Smooth muscle cell (in vitro differentiated cells): Measurements from ENCODE around the gene HDLBP. TPM values are rescaled to one million over a fixed set of nuclear protein-coding genes. Genes with fewer than 3 reads are reported as not detected.

ENCODE experiments used
- DNase-seq: peaks from one replicate; lab custom pipeline; 2025; ENCODE audit not compliant: unreplicated experiment; lab: John Stamatoyannopoulos, UW
- H2AFZ ChIP-seq: fragments of 200-600 bp; sonication (generic); 2 replicates; pipeline ENCODE4 v1.6.0; 2016; ENCODE audit warnings: antibody characterized with exemption, low read depth, mild to moderate bottlenecking
- H3F3A ChIP-seq: fragments of 200-600 bp; sonication (generic); 2 replicates; pipeline ENCODE4 v1.6.0; 2017; ENCODE audit warnings: antibody characterized with exemption, low read depth
- H3K27ac ChIP-seq: fragments of 200-600 bp; sonication (generic); 2 replicates; pipeline ENCODE4 v1.5.1; 2016; ENCODE audit warnings: low read depth, mild to moderate bottlenecking
- H3K27me3 ChIP-seq: fragments of 200-600 bp; sonication (generic); 2 replicates; pipeline ENCODE4 v1.6.1; 2016; ENCODE audit warnings: low read depth, mild to moderate bottlenecking
- H3K36me3 ChIP-seq: fragments of 200-600 bp; sonication (generic); 2 replicates; pipeline ENCODE4 v1.5.1; 2016; ENCODE audit warnings: low read depth
- H3K4me1 ChIP-seq: fragments of 200-600 bp; sonication (generic); 2 replicates; pipeline ENCODE4 v1.5.1; 2016; ENCODE audit warnings: low read depth
- H3K4me2 ChIP-seq: fragments of 200-600 bp; sonication (generic); 2 replicates; pipeline ENCODE4 v1.6.0; 2016; ENCODE audit warnings: mild to moderate bottlenecking
- H3K4me3 ChIP-seq: fragments of 200-600 bp; sonication (generic); 2 replicates; pipeline ENCODE4 v1.5.1; 2016; ENCODE audit warnings: mild to moderate bottlenecking
- H3K79me2 ChIP-seq: fragments of 200-600 bp; sonication (generic); 2 replicates; pipeline ENCODE4 v1.6.0; 2016; ENCODE audit warnings: low read depth, mild to moderate bottlenecking
- H3K9ac ChIP-seq: fragments of 200-600 bp; sonication (generic); 2 replicates; pipeline ENCODE4 v1.6.0; 2016; ENCODE audit warnings: low read depth
- H3K9me3 ChIP-seq: fragments of 200-600 bp; sonication (generic); replicated peaks from 2 replicates; pipeline ENCODE4 v1.5.1; 2016; ENCODE audit warnings: low read depth
- H4K20me1 ChIP-seq: fragments of 200-600 bp; sonication (generic); 2 replicates; pipeline ENCODE4 v1.6.0; 2016; ENCODE audit warnings: low read depth
- WGBS: methylation state at CpG from one replicate; pipeline ENCODE4 v1.1.7; 2016; ENCODE audit warnings: low lambda C conversion rate; 5-methylcytosine and 5-hydroxymethylcytosine counted together
- polyA plus RNA-seq: library from polyadenylated mRNA; unstranded; fragments of >200 nt; fragmentation: Nextera tagmentation; extraction: Ambion mirVana; gene quantifications from 2 replicates; pipeline ENCODE4 v1.2.1, GENCODE V29; 2016
- total RNA-seq: library from RNA; depleted of rRNA; stranded (reverse); fragments of >200 nt; gene quantifications from 2 replicates; pipeline ENCODE4 v1.2.3, GENCODE V29; 2014
- TF ChIP-seq, protein P1 (sequence below): fragments of 200-600 bp; sonication (generic); IDR thresholded peaks from 2 replicates; pipeline ENCODE4 v1.5.1; 2017; ENCODE audit warnings: borderline replicate concordance, mild to moderate bottlenecking, antibody characterized with exemption; ENCODE audit not compliant: insufficient read depth, poor library complexity, severe bottlenecking

Gene HDLBP
- total and polyA plus RNA-seq, 2 experiments from 2014 or later: 504 to 545 TPM

DNA sequence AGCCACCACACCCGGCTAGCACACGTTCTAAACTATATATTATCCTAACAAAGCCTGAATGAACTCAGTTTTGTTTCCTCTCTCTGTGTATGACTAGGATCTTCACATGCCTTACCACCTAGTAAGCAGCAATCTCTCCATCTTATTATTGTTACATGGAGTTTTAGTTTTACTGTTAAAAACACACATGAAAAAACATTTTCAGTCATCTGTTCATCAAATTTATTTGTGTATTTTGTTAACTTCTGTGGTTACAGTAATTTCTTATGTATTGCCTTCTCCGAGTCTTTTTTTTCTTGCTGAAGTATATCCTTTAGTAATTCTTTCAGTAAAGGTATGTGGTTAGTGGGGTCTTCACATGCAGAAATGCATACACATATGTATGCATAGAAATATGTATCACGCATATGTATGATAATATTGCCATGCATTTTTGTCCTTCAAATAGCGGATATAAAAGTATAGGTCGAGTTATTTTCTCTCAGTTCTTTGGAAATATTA lies 95.6 kb downstream of the HDLBP start:
- H2AFZ ChIP-seq: no peak overlapping the region
- H3F3A ChIP-seq: peaks cover 8% of the 10 kb centered on the region
- peaks cover 5% of the 10 kb centered on the region for H3K4me1 ChIP-seq
- H3K9me3 ChIP-seq: no peaks in the 10 kb centered on the region
- H3K27me3 ChIP-seq: no peaks in the 10 kb centered on the region
- no peak overlapping the region for H3K4me2 ChIP-seq
- no peak for DNase-seq
- no peak overlapping the region for H3K9ac ChIP-seq
- H3K4me3 ChIP-seq: no peak overlapping the region
- no peaks in the 10 kb centered on the region for H3K36me3 ChIP-seq
- H4K20me1 ChIP-seq: peaks cover 36% of the 10 kb centered on the region
- no peak overlapping the region for H3K27ac ChIP-seq
- H3K79me2 ChIP-seq: peaks cover 7% of the 10 kb centered on the region
- TF ChIP-seq, protein P1, sequence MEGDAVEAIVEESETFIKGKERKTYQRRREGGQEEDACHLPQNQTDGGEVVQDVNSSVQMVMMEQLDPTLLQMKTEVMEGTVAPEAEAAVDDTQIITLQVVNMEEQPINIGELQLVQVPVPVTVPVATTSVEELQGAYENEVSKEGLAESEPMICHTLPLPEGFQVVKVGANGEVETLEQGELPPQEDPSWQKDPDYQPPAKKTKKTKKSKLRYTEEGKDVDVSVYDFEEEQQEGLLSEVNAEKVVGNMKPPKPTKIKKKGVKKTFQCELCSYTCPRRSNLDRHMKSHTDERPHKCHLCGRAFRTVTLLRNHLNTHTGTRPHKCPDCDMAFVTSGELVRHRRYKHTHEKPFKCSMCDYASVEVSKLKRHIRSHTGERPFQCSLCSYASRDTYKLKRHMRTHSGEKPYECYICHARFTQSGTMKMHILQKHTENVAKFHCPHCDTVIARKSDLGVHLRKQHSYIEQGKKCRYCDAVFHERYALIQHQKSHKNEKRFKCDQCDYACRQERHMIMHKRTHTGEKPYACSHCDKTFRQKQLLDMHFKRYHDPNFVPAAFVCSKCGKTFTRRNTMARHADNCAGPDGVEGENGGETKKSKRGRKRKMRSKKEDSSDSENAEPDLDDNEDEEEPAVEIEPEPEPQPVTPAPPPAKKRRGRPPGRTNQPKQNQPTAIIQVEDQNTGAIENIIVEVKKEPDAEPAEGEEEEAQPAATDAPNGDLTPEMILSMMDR: no peak
- WGBS: 94% methylated on average over 6 of the region's 6 CpGs

DNA sequence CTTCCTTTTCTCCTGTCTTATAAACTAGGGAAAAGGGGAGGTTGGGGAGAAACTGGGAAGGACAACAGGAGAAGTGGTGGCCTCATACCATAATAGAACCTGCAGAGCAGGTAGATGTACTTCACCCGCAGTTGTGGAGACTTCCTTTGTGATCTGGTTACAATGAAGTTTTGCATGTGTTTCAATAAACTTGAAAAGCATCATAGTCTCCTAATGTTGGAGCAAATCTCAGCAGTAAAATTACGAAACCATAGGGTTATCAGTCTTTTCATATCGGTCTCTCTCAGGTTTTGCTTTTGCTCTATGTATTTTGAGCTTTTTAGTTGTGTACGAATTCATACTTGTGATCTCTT lies 96.5 kb downstream of the HDLBP start:
- Histone ChIP-seq H3K9ac (peak overlapping the region; percentile 21), H2AFZ (no peak overlapping the region), H4K20me1 (peaks cover 27% of the 10 kb centered on the region), H3F3A (no peaks in the 10 kb centered on the region), H3K9me3 (no peaks in the 10 kb centered on the region), H3K36me3 (no peaks in the 10 kb centered on the region), H3K27ac (peak overlapping the region; percentile 14), H3K4me2 (peak overlapping the region; percentile 78), H3K79me2 (peaks cover 7% of the 10 kb centered on the region), H3K27me3 (no peaks in the 10 kb centered on the region), H3K4me3 (peak overlapping the region; percentile 71), H3K4me1 (peaks cover 5% of the 10 kb centered on the region)
- DNase-seq: no peak
- TF ChIP-seq, protein P1: no peak
- WGBS: 61% methylated on average over 4 of the region's 4 CpGs

DNA sequence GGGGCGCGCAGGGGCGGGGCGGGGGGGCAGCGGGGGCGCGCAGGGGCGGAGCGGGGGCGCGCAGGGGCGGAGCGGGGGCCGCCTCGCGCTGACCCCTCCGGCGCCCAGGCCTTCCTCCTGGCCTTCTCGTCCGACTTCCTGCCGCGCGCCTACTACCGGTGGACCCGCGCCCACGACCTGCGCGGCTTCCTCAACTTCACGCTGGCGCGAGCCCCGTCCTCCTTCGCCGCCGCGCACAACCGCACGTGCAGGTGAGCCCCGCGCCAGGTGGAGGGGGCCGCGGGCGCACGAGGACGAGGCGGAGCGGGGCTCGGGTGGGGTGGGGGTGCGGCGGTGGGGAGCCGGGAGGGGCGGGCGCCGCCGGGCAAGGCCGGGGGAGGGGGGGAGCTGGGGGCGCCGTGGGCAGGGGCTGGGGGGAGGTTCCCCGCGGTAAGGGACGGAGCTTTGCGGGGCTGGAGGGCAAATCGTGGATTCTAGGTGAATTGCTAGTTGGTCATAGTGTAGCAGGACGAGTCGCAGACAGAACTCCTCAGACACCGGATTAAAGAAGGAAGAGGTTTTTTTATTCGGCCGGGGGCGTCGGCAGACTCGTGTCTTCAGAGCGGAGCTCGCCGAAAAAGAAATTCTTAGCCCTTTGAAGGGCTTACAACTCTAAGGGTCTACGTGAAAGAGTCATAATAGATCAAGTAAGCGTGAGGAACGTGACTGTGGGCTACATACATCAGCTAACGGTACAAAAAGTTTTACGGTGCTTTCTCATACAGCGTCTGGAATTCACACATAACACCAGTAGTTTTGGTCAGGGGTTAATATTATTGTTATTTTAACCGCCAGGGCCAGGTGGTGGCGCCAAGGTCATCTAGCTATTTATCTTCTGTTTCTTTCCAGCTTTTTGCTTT lies 97.1 kb downstream of the HDLBP start:
- H3F3A ChIP-seq: no peaks in the 10 kb centered on the region
- TF ChIP-seq, protein P1: peak; percentile 14
- whole genome bisulfite sequencing: 1% methylated on average over 23 of the region's 83 CpGs
- no peak for DNase-seq
- no peak overlapping the region for H2AFZ ChIP-seq
- H3K4me1 ChIP-seq: peaks cover 5% of the 10 kb centered on the region
- H3K79me2 ChIP-seq: peaks cover 7% of the 10 kb centered on the region
- H3K9me3 ChIP-seq: no peaks in the 10 kb centered on the region
- H4K20me1 ChIP-seq: peaks cover 21% of the 10 kb centered on the region
- peak overlapping the region; percentile 54 for H3K9ac ChIP-seq
- H3K36me3 ChIP-seq: no peaks in the 10 kb centered on the region
- H3K27ac ChIP-seq: peak overlapping the region; percentile 14
- H3K27me3 ChIP-seq: no peaks in the 10 kb centered on the region
- peak overlapping the region; percentile 78 for H3K4me2 ChIP-seq
- H3K4me3 ChIP-seq: peak overlapping the region; percentile 71
